ELR (cell line): ENCODE results near the gene OGN.
A peak's percentile ranks its signal among the peaks of the same experiment; 100 is the strongest.

Experiments
- DNase-seq: peaks from one replicate; pipeline ENCODE4 v3.0.0-alpha.2; 2015; ENCODE audit warnings: low read depth

The OGN gene

DNA sequence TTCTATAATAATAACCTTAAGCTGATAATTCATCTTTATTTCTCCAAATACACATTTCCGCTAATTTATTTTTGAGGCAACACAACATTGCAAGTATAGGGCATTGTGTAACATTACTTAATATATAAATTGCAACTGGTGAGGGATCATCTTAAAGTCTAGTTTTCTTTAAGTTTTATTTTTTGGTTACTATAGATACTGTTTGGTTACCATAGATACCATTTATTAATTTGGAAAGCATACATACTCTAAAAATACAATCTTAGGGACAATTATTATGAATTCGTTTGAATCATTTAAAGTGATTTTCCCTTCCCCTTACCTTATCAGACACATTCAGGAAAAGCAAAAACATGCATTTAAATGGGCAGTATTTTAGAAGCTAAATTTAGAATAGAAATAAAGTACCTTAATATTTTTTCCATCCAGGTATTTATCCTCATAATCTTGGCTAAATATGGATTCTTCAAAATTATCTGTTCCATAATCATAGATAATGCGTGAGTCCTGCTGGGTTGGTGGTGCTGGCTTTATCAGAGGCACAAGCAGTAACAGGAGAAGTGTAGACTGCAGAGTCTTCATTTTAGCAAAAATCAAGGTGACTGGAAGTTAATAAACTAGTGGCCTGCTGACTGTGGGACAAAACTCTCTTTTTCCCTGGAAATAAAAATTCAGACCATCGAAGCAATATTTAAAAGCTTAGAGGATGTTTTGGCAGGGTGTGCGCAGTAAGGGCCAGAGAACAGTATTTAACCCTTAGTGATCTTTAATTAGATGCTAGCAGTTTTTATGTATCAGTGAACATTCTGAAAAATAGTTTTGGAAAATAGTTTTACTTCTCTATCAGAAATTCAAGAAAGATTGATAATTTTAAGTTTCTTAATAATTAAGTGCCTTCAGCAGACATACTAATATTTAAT is 1.3 kb downstream of the OGN start:
- DNase-seq = no peak

DNA sequence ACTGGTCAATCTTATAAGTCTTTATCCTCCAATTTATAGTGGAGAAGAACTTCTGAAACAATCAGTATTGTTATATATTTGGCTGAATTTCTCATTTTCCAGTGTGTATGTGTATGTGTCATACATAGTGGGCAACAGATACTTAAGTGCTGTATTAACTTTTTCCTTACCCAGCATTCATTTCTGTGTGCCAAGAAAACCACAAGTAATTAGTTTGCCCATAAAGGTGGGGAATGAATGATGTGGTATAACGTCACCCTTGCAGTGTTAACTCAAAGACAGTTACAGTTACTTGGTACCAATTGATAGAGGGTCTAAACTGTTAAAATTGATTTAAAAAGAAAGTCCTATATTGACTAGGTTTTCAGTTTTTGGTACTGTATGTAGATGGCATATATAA is 2.0 kb downstream of the OGN start:
- DNase-seq = no peak

GRCh38 chr9:92397853-92398252 is 6.5 kb downstream of the OGN start:
- DNase-seq = no peak

- DNase-seq = no peak
Measured at GRCh38 chr9:92395617-92396016, 8.8 kb downstream of the OGN start.

DNA sequence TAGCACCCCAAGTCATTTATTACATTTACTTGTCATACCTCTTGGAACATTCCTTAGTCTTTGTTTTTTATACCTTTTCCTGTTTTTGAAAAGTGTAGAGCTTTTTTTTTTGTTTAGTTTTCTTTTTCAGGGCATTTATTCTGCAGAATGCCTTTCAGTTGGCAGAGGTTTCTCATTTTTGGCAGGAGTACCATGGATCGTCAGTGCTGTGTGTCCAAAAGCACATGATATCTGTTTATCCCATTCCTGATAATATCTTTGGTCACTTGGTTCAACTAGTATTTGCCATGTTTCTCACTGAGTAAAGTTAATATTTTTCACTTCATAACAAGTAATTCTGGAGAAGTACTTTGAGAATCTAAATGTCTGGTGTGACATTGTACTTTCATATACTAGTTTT is 10.7 kb downstream of the OGN start:
- no peak for DNase-seq

DNA sequence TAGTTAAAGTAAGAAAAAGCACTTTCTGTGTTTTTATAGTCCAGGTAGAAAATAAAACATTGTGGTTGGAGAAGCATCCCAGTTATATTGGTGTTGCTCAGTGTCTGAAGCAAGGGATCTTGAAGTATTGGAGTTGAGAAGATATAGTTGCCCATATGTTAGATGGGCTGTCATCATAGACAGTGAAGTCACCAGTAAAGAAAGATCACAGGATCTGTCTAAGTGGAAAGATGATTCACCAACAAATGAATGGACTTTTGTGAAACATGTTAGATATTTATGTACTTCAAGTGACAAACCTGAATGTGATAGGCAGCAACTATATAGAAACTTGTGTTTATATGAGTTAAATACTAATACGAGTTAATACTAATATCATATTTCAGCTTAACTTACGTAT is 11.7 kb downstream of the OGN start:
- DNase-seq = peak; percentile 45

- peak; percentile 28 for DNase-seq
Measured at GRCh38 chr9:92385953-92386352, 18.4 kb downstream of the OGN start.

DNA sequence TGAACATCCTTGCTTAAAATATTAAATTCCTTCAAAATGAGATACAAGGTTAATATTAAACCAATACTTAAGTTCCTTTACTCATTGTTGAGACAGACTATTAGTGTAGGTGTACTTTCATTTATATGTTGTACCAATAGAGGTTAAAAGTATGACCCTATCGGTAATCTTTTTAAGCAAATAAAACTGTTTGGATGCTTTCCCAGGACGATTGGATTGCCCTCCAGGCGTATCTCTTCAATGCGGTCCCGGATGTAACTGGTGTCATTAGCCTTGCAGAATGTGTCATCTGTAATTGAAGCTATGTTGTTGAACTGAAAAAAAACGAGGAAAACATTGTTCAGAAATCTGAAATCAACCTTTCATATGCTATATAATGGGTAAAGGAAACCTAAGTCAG is 18.9 kb downstream of the OGN start:
- peak; percentile 25 for DNase-seq

DNA sequence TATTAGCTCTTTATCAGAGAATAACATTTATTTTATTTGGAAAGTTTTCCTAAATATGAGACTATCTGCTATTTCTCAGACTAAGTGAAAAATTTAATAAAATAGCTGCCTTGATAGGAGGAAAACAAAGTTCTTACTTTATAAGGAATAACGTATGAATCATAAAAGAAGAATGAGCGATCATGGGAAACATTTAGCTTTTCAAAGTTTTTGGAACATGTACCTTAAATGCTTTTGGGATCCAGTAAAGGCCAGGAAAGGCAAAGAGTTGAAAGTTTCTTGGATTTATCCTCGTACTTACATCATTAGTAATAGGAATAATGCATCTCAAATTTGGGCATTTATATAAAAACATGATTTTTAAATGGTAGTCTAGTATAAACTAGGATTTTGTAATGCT is 19.4 kb downstream of the OGN start:
- no peak for DNase-seq

DNA sequence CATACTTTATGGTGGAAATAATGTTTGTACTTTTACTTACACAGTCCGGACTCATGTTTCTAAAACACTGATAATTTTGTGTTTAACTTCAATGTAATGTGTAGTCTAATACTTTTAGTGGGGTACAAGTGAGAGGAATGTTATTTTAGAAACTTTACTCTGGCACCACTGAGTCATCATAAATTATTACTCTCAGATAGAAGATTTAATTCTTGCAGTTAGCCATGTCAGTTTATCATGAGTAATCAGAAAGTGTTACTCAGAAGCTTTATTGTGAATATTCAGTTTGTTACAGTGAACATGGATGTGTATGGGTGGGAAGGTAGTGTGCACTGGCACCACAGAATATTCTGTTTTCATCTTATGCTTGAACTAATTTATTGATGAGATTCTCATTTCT is 20.0 kb downstream of the OGN start:
- DNase-seq = peak; percentile 68

- no peak for DNase-seq
Measured at GRCh38 chr9:92381775-92382174, 22.6 kb downstream of the OGN start.

GRCh38 chr9:92380603-92381002 is 23.8 kb downstream of the OGN start:
- DNase-seq = no peak

DNA sequence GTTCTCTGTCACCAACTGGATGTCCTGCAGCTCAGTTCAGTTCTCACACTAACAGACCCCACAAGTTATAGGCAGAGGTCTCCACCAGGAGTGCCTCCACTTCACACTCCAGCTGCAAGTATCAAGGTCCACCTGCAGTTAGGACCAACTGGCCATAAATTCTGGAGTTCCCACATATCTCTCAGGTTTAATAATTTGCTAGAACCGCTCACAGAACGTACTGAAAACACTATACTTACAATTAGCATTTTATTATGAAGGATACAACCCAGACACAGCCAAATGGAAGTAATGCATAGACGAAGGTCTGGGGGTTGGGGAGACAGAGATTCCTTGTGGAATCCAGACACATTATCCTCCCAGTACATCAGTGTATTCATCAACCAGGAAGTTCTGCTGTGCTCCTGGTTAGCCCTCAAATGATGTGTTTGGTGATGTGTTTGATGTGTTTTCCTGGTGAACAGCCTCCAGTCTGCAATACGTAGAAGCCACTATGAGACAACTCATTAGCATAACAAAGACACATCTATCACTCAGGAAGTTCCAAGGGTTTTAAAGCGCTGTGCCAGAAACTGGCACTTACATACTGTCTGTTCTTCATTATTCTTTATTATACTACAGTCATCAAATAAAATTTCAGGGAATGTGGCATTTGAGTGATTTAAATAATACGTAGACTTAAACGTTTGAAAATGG is 25.4 kb downstream of the OGN start:
- no peak for DNase-seq

DNA sequence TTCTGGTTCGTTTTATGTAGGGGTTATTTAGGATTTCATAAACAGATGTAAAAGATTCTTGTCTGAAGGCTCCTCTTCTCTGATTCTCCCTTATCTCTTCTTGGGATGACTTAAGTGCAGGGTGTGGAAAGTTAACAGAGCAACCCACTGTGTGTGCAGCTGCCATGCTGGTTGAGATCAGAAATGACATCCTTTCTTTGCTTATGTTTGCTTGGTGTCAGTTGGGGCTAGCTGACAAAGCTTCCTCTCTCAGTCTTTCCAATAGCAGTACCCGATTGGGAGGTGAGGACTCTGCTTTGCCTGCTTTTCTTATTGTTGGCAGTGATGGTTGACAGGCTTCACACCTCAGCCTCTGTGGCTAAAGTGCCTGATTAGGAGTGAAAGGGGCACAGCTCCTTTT is 26.5 kb downstream of the OGN start:
- no peak for DNase-seq

- no peak for DNase-seq
Measured at GRCh38 chr9:92373167-92373566, 31.2 kb downstream of the OGN start.

GRCh38 chr9:92369075-92369474 is 35.3 kb downstream of the OGN start:
- DNase-seq = no peak

DNA sequence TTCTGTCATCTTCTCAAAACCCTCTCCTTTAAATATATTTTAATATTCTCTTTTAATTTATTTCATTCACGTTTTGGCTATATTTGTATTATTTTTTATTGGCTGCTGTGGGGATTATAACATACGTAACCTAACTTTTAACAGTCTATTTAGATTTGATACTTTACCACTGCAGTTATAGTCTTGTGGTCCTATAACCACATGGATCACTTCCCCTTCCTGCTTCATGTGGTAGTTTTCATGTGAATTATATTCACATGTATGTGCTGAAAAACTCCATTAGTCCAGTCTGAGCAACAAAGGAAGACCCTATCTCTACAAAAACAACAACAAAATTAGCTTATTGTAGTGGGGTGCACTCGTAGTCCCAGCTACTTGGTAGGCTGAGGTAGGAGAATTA is 44.3 kb downstream of the OGN start:
- no peak for DNase-seq

- DNase-seq = no peak
Measured at GRCh38 chr9:92359394-92359995, 44.9 kb downstream of the OGN start.

DNA sequence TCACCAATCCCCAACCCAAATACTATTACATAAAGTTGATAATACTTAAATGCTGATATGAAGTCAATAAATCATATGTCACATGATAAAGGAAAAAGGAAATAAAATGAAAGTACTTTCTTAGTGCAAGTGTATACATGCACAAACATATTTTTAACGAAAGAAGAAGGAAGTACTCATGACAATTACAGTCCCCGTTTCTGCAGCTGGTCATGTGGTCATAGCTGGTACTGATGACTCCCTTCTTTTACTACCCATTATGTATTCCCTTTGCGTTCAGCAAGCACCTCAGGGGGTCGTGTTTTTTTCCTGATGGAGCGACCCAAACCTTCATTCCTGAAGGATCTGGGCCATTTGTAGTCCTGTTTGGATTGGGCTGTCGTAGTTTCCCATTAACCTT is 51.3 kb downstream of the OGN start:
- DNase-seq = no peak

DNA sequence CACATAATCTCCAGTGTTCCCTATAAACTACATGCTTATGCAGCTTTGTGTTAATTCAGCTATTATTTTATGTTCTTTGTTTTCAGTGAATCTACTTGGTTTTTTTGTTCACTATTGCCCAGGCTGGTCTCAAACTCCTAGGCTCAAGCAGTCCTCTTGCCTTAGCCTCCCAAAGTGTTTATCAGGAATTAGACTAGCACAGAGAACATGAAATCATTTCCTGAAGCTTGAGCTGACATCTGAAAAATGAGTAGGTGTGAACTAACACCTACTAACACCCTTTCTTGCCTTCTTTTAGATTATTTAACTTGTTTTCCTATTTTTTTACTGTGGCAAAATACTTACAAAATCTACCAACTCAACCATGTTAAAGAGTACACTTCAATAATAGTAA is 53.6 kb downstream of the OGN start:
- no peak for DNase-seq

DNA sequence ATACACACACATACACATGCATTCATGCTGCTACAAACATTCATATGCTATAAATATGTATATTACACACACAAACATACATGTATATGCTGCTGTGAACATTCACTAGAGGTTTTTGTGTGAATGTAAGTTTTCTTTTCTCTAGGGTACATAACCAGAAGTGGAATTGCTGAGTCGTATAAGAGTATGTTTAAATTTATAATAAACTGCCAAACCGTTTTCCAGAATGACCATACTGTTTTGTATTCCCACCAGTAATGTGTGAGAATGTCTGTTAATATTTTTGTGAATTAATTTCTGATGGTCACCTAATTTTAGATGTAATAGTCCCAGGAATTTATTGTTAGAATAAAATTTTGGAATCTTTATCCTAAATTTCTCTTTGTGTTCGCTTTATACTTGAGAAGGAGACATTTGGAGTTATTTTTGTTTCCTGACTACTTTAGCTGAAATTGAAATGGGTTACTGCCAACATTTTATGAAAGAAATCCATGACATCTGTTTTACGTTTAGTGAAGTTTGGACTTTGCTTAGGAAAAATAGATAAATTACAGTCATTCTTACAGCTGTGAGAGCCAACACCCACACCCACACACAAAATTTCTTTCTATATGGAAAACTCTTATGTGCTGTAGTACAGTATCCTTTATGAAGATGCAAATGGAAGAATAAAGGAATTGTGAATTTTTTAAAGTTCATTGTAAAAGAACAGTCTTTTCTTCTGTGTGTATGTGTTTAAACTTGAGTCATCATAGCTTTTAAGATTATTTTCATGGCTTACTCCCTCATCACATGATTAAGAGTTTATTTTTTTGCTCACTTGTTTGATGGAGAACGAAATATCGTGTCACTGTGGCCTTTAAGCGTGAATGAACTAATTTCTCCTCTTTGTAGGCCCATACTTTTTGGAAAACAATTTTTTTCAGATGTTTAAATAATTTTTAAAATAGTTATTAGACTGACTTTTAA is 54.3 kb downstream of the OGN start:
- no peak for DNase-seq

- no peak for DNase-seq
Measured at GRCh38 chr9:92345582-92345981, 58.8 kb downstream of the OGN start.
